ENCODE data around the gene CSAG1.
"Not testable (repeated sequence)": the region's sequence is repeated elsewhere in the genome, so short reads cannot be mapped to it uniquely, and the experiment has no call there.

CSAG1 gene, protein sequence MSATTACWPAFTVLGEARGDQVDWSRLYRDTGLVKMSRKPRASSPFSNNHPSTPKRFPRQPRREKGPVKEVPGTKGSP

GRCh38 chrX:152733261-152733975 is at the start of gene CSAG1, which contains the start of gene MAGEA12:
TSS of gene CSAG1 (minus strand) at chrX:152733721. CDS start at chrX:152732460, 1,261 bp downstream.
TSS of gene MAGEA12 (plus strand) at chrX:152733757. CDS start at chrX:152736162, 2,405 bp downstream.
- Mint-ChIP-seq H3K4me3 (no peak within 1 kb of the TSS), H3K27ac (no peak within 1 kb of the TSS), H3K4me1 (no peaks in the 10 kb centered on the region), H3K36me3 (no peaks in the 10 kb centered on the region), H3K9me3 (no peaks in the 10 kb centered on the region), H3K27me3 (no peaks in the 10 kb centered on the region)

GRCh38 chrX:152769549-152770289 is 36.2 kb upstream of the CSAG1 start, which contains the start of gene MAGEA6:
TSS of gene MAGEA6 (minus strand) at chrX:152769689. CDS start at chrX:152767650, 2,039 bp downstream.
- H3K4me1 Mint-ChIP-seq, H3K4me3 Mint-ChIP-seq, H3K27me3 Mint-ChIP-seq, H3K36me3 Mint-ChIP-seq, H3K9me3 Mint-ChIP-seq, H3K27ac Mint-ChIP-seq: not testable (repeated sequence)

DNA sequence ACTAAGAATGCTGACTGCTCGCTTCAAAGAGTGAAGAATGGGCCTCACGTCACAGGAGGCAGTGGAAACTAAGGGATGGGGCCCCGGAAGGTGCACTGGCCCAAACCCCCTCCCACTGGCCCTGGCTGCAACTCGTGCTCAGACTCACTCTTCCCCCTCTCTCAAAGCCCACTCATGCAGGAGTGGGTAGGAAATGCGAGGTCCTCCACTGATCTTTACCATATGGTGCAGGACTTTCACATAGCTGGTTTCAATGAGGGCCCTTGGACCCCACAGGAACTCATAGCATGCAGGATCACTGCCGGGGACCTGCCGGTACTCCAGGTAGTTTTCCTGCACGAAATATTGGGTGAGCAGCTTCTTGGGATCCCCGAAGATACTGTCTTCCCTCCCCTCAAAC is 33.0 kb upstream of the CSAG1 start:
- H3K9me3 Mint-ChIP-seq, H3K27me3 Mint-ChIP-seq: not testable (repeated sequence)

DNA sequence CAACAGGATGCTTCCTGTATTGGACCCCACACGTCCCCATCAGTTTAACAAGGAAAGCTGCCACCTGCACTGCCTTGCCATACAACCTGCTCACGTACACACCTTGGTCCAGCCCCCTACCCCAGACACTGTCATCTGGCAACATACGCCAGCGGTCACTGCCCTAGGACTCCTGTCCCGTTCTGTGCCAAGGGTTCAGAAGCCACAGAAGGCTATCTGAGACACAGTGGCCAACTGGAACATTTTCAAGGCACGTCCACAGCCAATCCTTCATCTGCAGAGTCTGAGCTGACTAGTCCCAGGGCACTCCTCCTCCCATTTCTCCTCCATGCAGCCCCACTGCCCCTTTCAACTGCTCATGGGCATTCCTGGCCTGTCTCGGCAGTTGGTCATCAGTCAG is 28.1 kb upstream of the CSAG1 start:
- H3K4me3 Mint-ChIP-seq, H3K27ac Mint-ChIP-seq, H3K9me3 Mint-ChIP-seq, H3K27me3 Mint-ChIP-seq, H3K4me1 Mint-ChIP-seq, H3K36me3 Mint-ChIP-seq: not testable (repeated sequence)

More for the DNA sequence above, 33.0 kb upstream of the CSAG1 start:
- not testable (repeated sequence) for H3K36me3 Mint-ChIP-seq, H3K4me3 Mint-ChIP-seq, H3K27ac Mint-ChIP-seq, H3K4me1 Mint-ChIP-seq

GRCh38 chrX:152759544-152759943 is 26.0 kb upstream of the CSAG1 start:
- not testable (repeated sequence) for H3K36me3 Mint-ChIP-seq

DNA sequence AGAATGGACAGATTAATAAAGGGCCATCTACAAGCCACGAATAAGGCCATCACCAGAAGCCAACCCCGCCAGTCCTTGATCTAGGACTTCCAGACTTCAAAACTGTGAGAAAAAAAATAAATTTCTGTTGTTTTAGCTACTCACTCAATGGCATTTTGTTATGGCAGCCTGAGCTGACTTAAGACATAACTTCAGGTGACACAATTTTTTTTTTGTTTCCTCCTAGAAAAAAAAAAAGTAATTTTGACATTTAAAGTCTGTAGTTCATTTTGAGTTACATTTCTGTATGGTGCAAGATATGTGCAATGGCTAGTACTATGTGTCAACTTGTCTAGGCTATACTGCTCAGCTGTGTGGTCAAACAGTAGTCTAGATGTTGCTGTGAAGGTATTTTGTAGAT is 25.4 kb upstream of the CSAG1 start, which contains the start of gene CSAG3:
CSAG3 (plus strand) TSS at position 301 of the 400 bp plus-strand sequence.
- not testable (repeated sequence) for H3K36me3 Mint-ChIP-seq, H3K27ac Mint-ChIP-seq, H3K9me3 Mint-ChIP-seq, H3K4me1 Mint-ChIP-seq, H3K4me3 Mint-ChIP-seq, H3K27me3 Mint-ChIP-seq

More at GRCh38 chrX:152759544-152759943, 26.0 kb upstream of the CSAG1 start:
- not testable (repeated sequence) for H3K4me3 Mint-ChIP-seq, H3K27ac Mint-ChIP-seq, H3K27me3 Mint-ChIP-seq, H3K4me1 Mint-ChIP-seq, H3K9me3 Mint-ChIP-seq

DNA sequence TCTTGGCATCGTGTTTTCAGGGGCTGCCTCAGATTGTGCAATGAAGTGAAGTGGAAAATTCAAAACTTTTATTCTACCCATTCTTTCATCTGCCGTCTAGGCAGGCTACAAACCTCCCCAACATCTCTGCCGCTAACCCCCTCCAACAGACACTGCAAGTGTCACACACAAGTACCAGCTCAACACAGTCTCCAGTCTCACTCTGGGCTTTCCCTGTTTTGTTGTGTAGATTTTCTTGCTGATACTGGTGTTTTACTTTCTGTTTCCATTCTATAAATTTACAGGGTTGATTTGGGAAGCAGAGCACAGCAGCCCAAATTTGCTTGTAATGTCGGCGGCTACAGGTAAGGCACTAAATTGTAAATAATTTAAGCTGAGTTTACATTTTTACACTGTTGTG is 21.4 kb upstream of the CSAG1 start:
- not testable (repeated sequence) for H3K4me3 Mint-ChIP-seq, H3K27ac Mint-ChIP-seq, H3K27me3 Mint-ChIP-seq, H3K36me3 Mint-ChIP-seq, H3K4me1 Mint-ChIP-seq, H3K9me3 Mint-ChIP-seq

DNA sequence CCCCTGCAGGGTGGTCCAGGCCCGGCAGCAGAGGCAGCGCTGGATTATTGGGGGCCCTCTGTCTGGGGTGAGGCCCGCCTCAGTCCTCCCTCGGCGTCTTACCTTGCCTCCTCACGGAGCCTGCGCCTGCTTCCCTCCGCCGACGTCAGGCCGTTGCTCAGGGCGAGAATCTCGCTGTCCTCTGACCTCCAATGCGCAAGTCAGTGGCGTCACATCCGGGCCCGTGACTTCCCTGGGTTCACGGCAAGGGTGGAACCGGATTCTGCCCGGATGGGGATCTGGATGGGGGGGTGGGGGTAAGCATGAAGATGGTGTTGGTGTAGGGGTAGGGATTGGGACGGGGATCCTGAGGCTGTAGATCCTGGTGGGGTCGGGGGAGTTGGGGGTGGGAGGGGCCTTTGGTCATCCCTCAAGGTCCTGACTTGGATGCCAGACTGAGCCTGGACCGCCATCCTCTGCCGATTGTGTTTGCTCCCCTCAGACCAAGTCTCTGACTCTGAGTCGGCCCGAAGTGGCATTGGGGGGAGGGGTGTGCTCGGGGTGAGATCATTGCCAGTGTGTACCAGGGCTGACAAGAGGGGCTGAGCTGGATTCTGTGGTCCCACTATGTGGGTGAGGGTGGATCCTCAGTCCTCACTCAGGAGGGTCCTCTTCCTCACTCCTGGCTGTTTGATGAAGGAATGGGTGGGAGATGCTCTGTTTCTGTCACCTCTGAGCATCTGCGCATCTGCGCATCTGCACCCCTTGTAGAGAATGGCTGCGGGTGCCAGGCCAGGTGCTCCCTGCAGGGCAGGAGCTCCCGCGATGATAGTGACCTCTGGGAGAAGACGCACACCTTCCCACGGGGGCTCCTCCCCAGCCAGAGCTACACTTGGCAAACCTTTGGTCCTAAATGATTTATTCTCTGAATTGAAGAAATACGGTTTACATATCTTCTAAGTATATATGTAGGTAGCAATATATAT is 20.4 kb upstream of the CSAG1 start, which contains the start of gene MAGEA2:
MAGEA2 (minus strand) TSS at position 157 of the 965 bp plus-strand sequence. CDS start 2,479 bp downstream, outside the sequence.
- not testable (repeated sequence) for H3K4me3 Mint-ChIP-seq, H3K27ac Mint-ChIP-seq, H3K4me1 Mint-ChIP-seq, H3K9me3 Mint-ChIP-seq, H3K36me3 Mint-ChIP-seq, H3K27me3 Mint-ChIP-seq

- no peak overlapping the region for H3K4me3 Mint-ChIP-seq
- no peaks in the 10 kb centered on the region for H3K36me3 Mint-ChIP-seq
- no peaks in the 10 kb centered on the region for H3K9me3 Mint-ChIP-seq
- H3K27ac Mint-ChIP-seq: no peak overlapping the region
- no peaks in the 10 kb centered on the region for H3K27me3 Mint-ChIP-seq
- H3K4me1 Mint-ChIP-seq: no peaks in the 10 kb centered on the region
Observed at GRCh38 chrX:152738560-152738959, 5.0 kb upstream of the CSAG1 start.

DNA sequence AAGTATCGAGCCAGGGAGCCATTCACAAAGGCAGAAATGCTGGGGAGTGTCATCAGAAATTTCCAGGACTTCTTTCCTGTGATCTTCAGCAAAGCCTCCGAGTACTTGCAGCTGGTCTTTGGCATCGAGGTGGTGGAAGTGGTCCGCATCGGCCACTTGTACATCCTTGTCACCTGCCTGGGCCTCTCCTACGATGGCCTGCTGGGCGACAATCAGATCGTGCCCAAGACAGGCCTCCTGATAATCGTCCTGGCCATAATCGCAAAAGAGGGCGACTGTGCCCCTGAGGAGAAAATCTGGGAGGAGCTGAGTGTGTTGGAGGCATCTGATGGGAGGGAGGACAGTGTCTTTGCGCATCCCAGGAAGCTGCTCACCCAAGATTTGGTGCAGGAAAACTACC is 3.0 kb upstream of the CSAG1 start:
- H3K27me3 Mint-ChIP-seq, H3K27ac Mint-ChIP-seq, H3K9me3 Mint-ChIP-seq, H3K36me3 Mint-ChIP-seq, H3K4me3 Mint-ChIP-seq, H3K4me1 Mint-ChIP-seq: not testable (repeated sequence)

- Mint-ChIP-seq H3K36me3 (no peaks in the 10 kb centered on the region), H3K4me3 (no peak overlapping the region), H3K27me3 (no peaks in the 10 kb centered on the region), H3K4me1 (no peaks in the 10 kb centered on the region), H3K9me3 (no peaks in the 10 kb centered on the region), H3K27ac (no peak overlapping the region)
Observed at GRCh38 chrX:152735860-152736511, 2.5 kb upstream of the CSAG1 start.

GRCh38 chrX:152735101-152735500 is 1.6 kb upstream of the CSAG1 start:
- Mint-ChIP-seq H3K36me3 (no peaks in the 10 kb centered on the region), H3K9me3 (no peaks in the 10 kb centered on the region), H3K27me3 (no peaks in the 10 kb centered on the region), H3K27ac (no peak overlapping the region), H3K4me1 (no peaks in the 10 kb centered on the region), H3K4me3 (no peak overlapping the region)

- H3K4me1 Mint-ChIP-seq, H3K4me3 Mint-ChIP-seq, H3K36me3 Mint-ChIP-seq, H3K27ac Mint-ChIP-seq, H3K9me3 Mint-ChIP-seq, H3K27me3 Mint-ChIP-seq: not testable (repeated sequence)
Observed at GRCh38 chrX:152734143-152734858, 780 bp upstream of the CSAG1 start.

- Mint-ChIP-seq H3K4me3 (no peak overlapping the region), H3K9me3 (no peaks in the 10 kb centered on the region), H3K4me1 (no peaks in the 10 kb centered on the region)
Observed at GRCh38 chrX:152725409-152725808, 8.1 kb downstream of the CSAG1 start.

More at GRCh38 chrX:152725409-152725808, 8.1 kb downstream of the CSAG1 start:
- H3K27me3 Mint-ChIP-seq: no peaks in the 10 kb centered on the region
- no peaks in the 10 kb centered on the region for H3K36me3 Mint-ChIP-seq
- H3K27ac Mint-ChIP-seq: no peak overlapping the region
